ENCODE results near the gene TCF4.
A peak's percentile ranks its signal among the peaks of the same experiment; 100 is the strongest.

Gene TCF4

GRCh38 chr18:55530166-55530565, 57.8 kb downstream of the TCF4 start:
- TF ChIP-seq CTCF (conservative IDR thresholded peaks at IDR 0.05; ENCODE audit: low read depth, low read length) = no peak
- H3K4me3 ChIP-seq (ENCODE audit: low read length) = no peak overlapping the region
- DNase-seq (ENCODE audit: low read depth) = no peak

DNA sequence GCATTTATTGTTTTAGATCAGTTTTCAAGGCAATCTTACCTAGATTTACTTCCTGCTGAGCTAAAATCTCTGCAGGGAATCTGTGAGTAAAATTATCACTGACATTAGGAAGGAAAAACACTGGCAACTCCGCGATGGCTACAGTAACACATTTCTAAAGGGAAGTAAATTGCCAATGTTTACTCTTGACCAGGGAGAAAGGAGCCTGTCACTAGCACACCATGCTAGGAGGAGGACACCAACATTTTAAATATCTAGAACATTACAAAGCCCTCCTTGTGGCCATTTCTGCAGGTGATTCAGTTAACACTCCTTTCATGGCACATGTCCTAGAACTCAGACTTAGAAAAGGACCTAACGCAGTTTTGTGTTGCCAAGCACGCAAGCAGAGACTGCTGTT, 58.4 kb downstream of the TCF4 start:
- no peak for DNase-seq (ENCODE audit: low read depth)
- H3K4me3 ChIP-seq (ENCODE audit: low read length) = no peak overlapping the region
- TF ChIP-seq CTCF (conservative IDR thresholded peaks at IDR 0.05; ENCODE audit: low read depth, low read length) = no peak

DNA sequence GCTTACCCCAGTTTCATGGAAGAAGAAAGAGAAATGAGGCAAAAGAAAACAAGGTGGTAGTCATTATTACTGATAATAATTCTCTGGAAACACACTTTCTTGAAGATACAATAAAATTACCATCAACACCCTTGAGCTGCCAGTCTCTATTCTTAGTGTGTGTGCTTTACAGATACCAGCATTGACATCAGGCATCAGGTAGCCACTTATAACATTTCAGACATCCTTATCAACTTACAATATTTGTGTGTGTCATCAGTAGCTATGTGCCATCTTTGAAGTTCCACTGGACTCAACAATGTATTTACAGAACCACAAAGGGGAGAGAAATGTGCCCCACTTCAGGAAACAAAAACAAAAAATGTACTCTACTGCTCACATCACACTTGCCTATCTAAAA, 62.1 kb downstream of the TCF4 start:
- no peak for DNase-seq (ENCODE audit: low read depth)
- no peak overlapping the region for H3K4me3 ChIP-seq (ENCODE audit: low read length)
- no peak for TF ChIP-seq CTCF (conservative IDR thresholded peaks at IDR 0.05; ENCODE audit: low read depth, low read length)

- no peak for TF ChIP-seq CTCF (conservative IDR thresholded peaks at IDR 0.05; ENCODE audit: low read depth, low read length)
- no peak overlapping the region for H3K4me3 ChIP-seq (ENCODE audit: low read length)
- DNase-seq (ENCODE audit: low read depth) = no peak
Measured at GRCh38 chr18:55524353-55525073, 63.5 kb downstream of the TCF4 start.

GRCh38 chr18:55523001-55523400, 65.0 kb downstream of the TCF4 start:
- no peak for TF ChIP-seq CTCF (conservative IDR thresholded peaks at IDR 0.05; ENCODE audit: low read depth, low read length)
- DNase-seq (ENCODE audit: low read depth) = no peak
- H3K4me3 ChIP-seq (ENCODE audit: low read length) = no peak overlapping the region

DNA sequence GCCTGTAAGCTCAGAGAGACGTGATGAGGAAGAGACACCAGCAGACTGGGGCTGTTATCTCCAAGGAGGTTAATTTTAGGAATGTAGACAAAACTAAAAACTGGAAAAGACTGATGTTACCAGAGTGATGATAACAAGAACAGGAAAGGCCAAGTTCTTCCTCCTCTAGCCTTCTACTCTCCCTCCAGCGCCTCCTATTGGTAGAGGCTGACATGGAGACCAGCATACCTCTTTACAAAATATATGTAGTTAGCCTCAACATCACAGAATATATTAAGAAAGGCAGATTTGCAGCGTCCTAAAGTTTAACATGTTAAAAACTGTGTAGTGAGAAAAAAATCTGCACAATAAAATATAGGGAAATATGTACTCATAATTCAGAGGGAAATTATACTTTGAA, 66.0 kb downstream of the TCF4 start:
- DNase-seq (ENCODE audit: low read depth) = no peak
- peak; percentile 31 for TF ChIP-seq CTCF (conservative IDR thresholded peaks at IDR 0.05; ENCODE audit: low read depth, low read length)

GRCh38 chr18:55517055-55517454, 70.9 kb downstream of the TCF4 start:
- no peak for TF ChIP-seq CTCF (conservative IDR thresholded peaks at IDR 0.05; ENCODE audit: low read depth, low read length)
- DNase-seq (ENCODE audit: low read depth) = no peak
- H3K4me3 ChIP-seq (ENCODE audit: low read length) = no peak overlapping the region

More for the DNA sequence above, 66.0 kb downstream of the TCF4 start:
- no peak overlapping the region for H3K4me3 ChIP-seq (ENCODE audit: low read length)
